ENCODE results near the gene PTGR2.

- TF ChIP-seq POLR2AphosphoS5 (IDR thresholded peaks at IDR 0.05; ENCODE audit: low read depth, low read length) (no peak), SIN3A (IDR thresholded peaks at IDR 0.05; ENCODE audit: borderline replicate concordance, insufficient read depth, low read length) (no peak), REST (IDR thresholded peaks at IDR 0.05; ENCODE audit: insufficient read depth in 1 of 2, low read depth in 2 of 2, low read length in 2 of 2) (no peak)
These were observed 33.0 kb downstream of the PTGR2 start for GRCh38 chr14:73884438-73885190.

Measured in PFSK-1 (cell line).